GM12801 (cell line): ENCODE results near the gene CPNE6.

ENCODE experiments used
- CTCF ChIP-seq: IDR thresholded peaks from one replicate; pipeline ENCODE4 v1.5.1; 2011; ENCODE audit warnings: control low read depth; ENCODE audit not compliant: insufficient read length; ENCODE audit errors: extremely low read depth

CPNE6 gene

GRCh38 chr14:24098927-24099813, 27.8 kb downstream of the CPNE6 start:
- no peak for TF ChIP-seq CTCF

GRCh38 chr14:24100197-24100981, 29.0 kb downstream of the CPNE6 start:
- no peak for TF ChIP-seq CTCF

GRCh38 chr14:24100982-24101494, 29.7 kb downstream of the CPNE6 start:
- no peak for TF ChIP-seq CTCF

GRCh38 chr14:24102357-24103048, 31.1 kb downstream of the CPNE6 start:
- TF ChIP-seq CTCF: no peak

- TF ChIP-seq CTCF: no peak
Observed at GRCh38 chr14:24103451-24103850, 32.1 kb downstream of the CPNE6 start.

- no peak for TF ChIP-seq CTCF
Observed at GRCh38 chr14:24106672-24107271, 35.4 kb downstream of the CPNE6 start.
